Measurements from ENCODE around the gene TMEM191B.
"Not testable (repeated sequence)": the region's sequence is repeated elsewhere in the genome, so short reads cannot be mapped to it uniquely, and the experiment has no call there.

DNA sequence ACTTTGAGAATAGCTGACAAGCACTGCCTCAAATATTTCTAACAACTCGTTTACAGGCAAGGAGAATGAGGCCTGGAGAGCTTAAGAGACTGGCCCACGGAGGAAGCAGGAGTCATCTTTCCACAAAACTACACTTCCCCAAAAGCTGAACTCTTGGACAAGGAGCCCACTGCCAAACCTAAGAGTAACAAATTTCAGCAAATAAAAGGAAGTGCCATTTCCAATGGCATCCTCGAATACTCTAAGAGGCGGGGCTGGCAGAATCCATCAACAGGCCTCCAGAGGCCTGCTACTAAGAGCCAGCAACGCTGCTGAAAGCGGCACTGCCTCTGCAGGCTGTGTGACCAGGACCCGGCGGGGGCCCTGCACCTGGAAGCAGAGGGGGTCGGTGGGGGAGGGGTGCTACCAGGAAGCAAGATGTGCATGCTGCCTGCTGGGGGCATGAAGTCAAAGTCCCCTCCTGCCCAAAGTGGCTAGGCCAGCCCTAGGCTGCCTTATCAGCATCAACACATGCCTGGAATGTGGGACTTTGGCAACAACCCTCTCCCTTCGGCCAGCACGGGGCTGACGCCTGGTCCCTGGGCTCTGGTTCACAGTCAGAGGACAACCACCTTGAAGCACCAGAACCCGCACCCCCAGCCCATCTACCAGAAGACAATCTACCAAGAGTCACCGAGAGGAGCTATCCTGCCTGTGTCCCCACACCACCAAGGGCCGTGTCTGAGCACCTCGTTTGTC, 43.1 kb downstream of the TMEM191B start:
- TF ChIP-seq, protein P1, sequence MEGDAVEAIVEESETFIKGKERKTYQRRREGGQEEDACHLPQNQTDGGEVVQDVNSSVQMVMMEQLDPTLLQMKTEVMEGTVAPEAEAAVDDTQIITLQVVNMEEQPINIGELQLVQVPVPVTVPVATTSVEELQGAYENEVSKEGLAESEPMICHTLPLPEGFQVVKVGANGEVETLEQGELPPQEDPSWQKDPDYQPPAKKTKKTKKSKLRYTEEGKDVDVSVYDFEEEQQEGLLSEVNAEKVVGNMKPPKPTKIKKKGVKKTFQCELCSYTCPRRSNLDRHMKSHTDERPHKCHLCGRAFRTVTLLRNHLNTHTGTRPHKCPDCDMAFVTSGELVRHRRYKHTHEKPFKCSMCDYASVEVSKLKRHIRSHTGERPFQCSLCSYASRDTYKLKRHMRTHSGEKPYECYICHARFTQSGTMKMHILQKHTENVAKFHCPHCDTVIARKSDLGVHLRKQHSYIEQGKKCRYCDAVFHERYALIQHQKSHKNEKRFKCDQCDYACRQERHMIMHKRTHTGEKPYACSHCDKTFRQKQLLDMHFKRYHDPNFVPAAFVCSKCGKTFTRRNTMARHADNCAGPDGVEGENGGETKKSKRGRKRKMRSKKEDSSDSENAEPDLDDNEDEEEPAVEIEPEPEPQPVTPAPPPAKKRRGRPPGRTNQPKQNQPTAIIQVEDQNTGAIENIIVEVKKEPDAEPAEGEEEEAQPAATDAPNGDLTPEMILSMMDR (conservative IDR thresholded peaks at IDR 0.05): not testable (repeated sequence)
- not testable (repeated sequence) for TF ChIP-seq ZFX (IDR thresholded peaks at IDR 0.05)
